ENCODE measurements around the gene DNAH17.

Gene DNAH17

GRCh38 chr17:78573955-78574354 lies 3.2 kb downstream of the DNAH17 start:
- DNase-seq = no peak

- no peak for DNase-seq
Measured at GRCh38 chr17:78572239-78573205, 4.7 kb downstream of the DNAH17 start.

GRCh38 chr17:78571329-78571728 lies 5.9 kb downstream of the DNAH17 start:
- DNase-seq = no peak

GRCh38 chr17:78568494-78569115 lies 8.6 kb downstream of the DNAH17 start:
- DNase-seq = no peak

- DNase-seq = no peak
Measured at GRCh38 chr17:78567991-78568390, 9.2 kb downstream of the DNAH17 start.

GRCh38 chr17:78566947-78567346 lies 10.2 kb downstream of the DNAH17 start:
- no peak for DNase-seq

- DNase-seq = no peak
Measured at GRCh38 chr17:78563189-78564145, 13.7 kb downstream of the DNAH17 start.

- DNase-seq = no peak
Measured at GRCh38 chr17:78562734-78563133, 14.5 kb downstream of the DNAH17 start.

GRCh38 chr17:78561166-78561565 lies 16.0 kb downstream of the DNAH17 start:
- no peak for DNase-seq

GRCh38 chr17:78560731-78561130 lies 16.5 kb downstream of the DNAH17 start:
- no peak for DNase-seq

- no peak for DNase-seq
Measured at GRCh38 chr17:78559749-78560368, 17.3 kb downstream of the DNAH17 start.

GRCh38 chr17:78558989-78559388 lies 18.2 kb downstream of the DNAH17 start:
- DNase-seq = no peak

GRCh38 chr17:78558181-78558850 lies 18.9 kb downstream of the DNAH17 start:
- DNase-seq = no peak

- DNase-seq = no peak
Measured at GRCh38 chr17:78557598-78558039, 19.6 kb downstream of the DNAH17 start.

- DNase-seq = no peak
Measured at GRCh38 chr17:78556812-78557211, 20.4 kb downstream of the DNAH17 start.

GRCh38 chr17:78555746-78556401 lies 21.3 kb downstream of the DNAH17 start:
- no peak for DNase-seq

GRCh38 chr17:78550464-78550863 lies 26.7 kb downstream of the DNAH17 start:
- DNase-seq = no peak

- DNase-seq = no peak
Measured at GRCh38 chr17:78548725-78549124, 28.5 kb downstream of the DNAH17 start.

GRCh38 chr17:78547035-78547434 lies 30.2 kb downstream of the DNAH17 start:
- DNase-seq = no peak

GRCh38 chr17:78546476-78546875 lies 30.7 kb downstream of the DNAH17 start:
- no peak for DNase-seq

Data from activated T-cell treated with anti-CD3 and anti-CD28 coated beads, Interleukin-2, amount 50 U/mL, for 1 hour (primary cell).